T-cell (primary cell): ENCODE data around the gene CCDC179. TPM values are rescaled to one million over a fixed set of nuclear protein-coding genes. Genes with fewer than 3 reads are reported as not detected.
A peak's percentile ranks its signal among the peaks of the same experiment; 100 is the strongest.

Source experiments
- ATAC-seq, 4 experiments: fragments of 200-7000 bp in 3 of 4; fragments of 150-1000 bp in 1 of 4; cut with Tn5 transposase; replicated peaks in 1 of 4; 1 replicate in 3 of 4; 2 replicates in 1 of 4; pipeline ENCODE4 v1.10.0; 2021; ENCODE audit warnings: moderate library complexity in 3 of 4, mild to moderate bottlenecking in 2 of 4, moderate number of reproducible peaks in 1 of 4
- CTCF ChIA-PET, 2 donors: fragments of 300-600 bp; sonication (Branson Sonifier 250); formaldehyde crosslinking; loops; one replicate each; lab custom pipeline; 2022; ENCODE audit warnings: antibody characterized with exemption in 2 of 2; lab: Charles Lee
- POLR2A ChIA-PET, 2 donors: fragments of 300-600 bp; sonication (Branson Sonifier 250); formaldehyde crosslinking; loops; one replicate each; lab custom pipeline; 2022; ENCODE audit warnings: antibody characterized with exemption in 2 of 2; lab: Charles Lee
- DNase-seq, 35 experiments: peaks; one replicate each; pipeline versions ENCODE4 v3.0.0 to v3.0.0-alpha.2; 2013 to 2023
- H3K27ac ChIP-seq: one replicate; pipeline ENCODE4 v1.5.1; 2013; ENCODE audit warnings: low read length
- H3K27me3 ChIP-seq, 2 experiments: replicated peaks in 1 of 2; 1 replicate in 1 of 2; 2 replicates in 1 of 2; pipeline versions ENCODE4 v1.6.1 to v1.7.0; 2013; ENCODE audit warnings: low read length in 1 of 2, mixed read lengths in 1 of 2; ENCODE audit not compliant: control insufficient read depth in 2 of 2, insufficient read depth in 2 of 2; ENCODE audit errors: extremely low read depth in 1 of 2
- H3K36me3 ChIP-seq, 2 donors: 1 replicate in 1 of 2; 2 replicates in 1 of 2; pipeline versions ENCODE4 v1.6.1 to v1.7.0; 2013; ENCODE audit warnings: low read length in 1 of 2; ENCODE audit not compliant: control insufficient read depth in 2 of 2, insufficient read depth in 1 of 2; ENCODE audit errors: extremely low read depth in 1 of 2
- H3K4me1 ChIP-seq, 2 experiments: 1 replicate in 1 of 2; 2 replicates in 1 of 2; pipeline versions ENCODE4 v1.6.1 to v1.7.0; 2013; ENCODE audit warnings: low read length in 2 of 2, mixed read lengths in 1 of 2; ENCODE audit not compliant: insufficient read depth in 2 of 2, control insufficient read depth in 1 of 2; ENCODE audit errors: extremely low read depth in 1 of 2
- H3K4me3 ChIP-seq, 2 donors: 1 replicate in 1 of 2; 2 replicates in 1 of 2; pipeline versions ENCODE4 v1.5.1 to v1.7.0; 2013; ENCODE audit warnings: mild to moderate bottlenecking in 2 of 2, low read length in 1 of 2, moderate library complexity in 1 of 2; ENCODE audit not compliant: control insufficient read depth in 1 of 2; ENCODE audit errors: extremely low read depth in 1 of 2
- H3K9me3 ChIP-seq: 2 replicates; pipeline ENCODE4 v1.7.0; 2013
- H3K27ac Mint-ChIP-seq, 2 donors: one replicate each; pipeline ENCODE4 v1.8.0; 2020 to 2021; ENCODE audit warnings: mild to moderate bottlenecking in 2 of 2, mixed read lengths in 2 of 2
- H3K27me3 Mint-ChIP-seq, 2 donors: one replicate each; pipeline ENCODE4 v1.8.0; 2021 to 2022; ENCODE audit warnings: mixed read lengths in 2 of 2
- H3K36me3 Mint-ChIP-seq: one replicate; pipeline ENCODE4 v1.8.0; 2021; ENCODE audit warnings: mixed read lengths
- H3K4me1 Mint-ChIP-seq, 3 donors: one replicate each; pipeline ENCODE4 v1.8.0; 2020 to 2022; ENCODE audit warnings: mixed read lengths in 3 of 3, mild to moderate bottlenecking in 1 of 3
- H3K4me3 Mint-ChIP-seq, 3 donors: one replicate each; pipeline ENCODE4 v1.8.0; 2020 to 2022; ENCODE audit warnings: mild to moderate bottlenecking in 3 of 3, mixed read lengths in 3 of 3, moderate library complexity in 3 of 3
- H3K9me3 Mint-ChIP-seq, 3 donors: one replicate each; pipeline ENCODE4 v1.8.0; 2020 to 2022; ENCODE audit warnings: mixed read lengths in 3 of 3
- WGBS: methylation state at CpG from one replicate; pipeline ENCODE4 v1.1.5; 2013; ENCODE audit warnings: missing lambda C conversion rate; ENCODE audit not compliant: insufficient coverage; 5-methylcytosine and 5-hydroxymethylcytosine counted together
- total RNA-seq, 35 experiments: library from RNA in 6 of 35; stranded (reverse) in 6 of 35; fragments of 120-200 nt in 1 of 35; gene quantifications; one replicate each; pipeline versions ENCODE4 v1.2.1 to v1.2.4 and lab custom pipeline; 2013 to 2026

The CCDC179 gene
- total RNA-seq, 5 donors from 2014 or later (not counting 1 experiment from before 2014, with no cell fraction given) = not detected

DNA sequence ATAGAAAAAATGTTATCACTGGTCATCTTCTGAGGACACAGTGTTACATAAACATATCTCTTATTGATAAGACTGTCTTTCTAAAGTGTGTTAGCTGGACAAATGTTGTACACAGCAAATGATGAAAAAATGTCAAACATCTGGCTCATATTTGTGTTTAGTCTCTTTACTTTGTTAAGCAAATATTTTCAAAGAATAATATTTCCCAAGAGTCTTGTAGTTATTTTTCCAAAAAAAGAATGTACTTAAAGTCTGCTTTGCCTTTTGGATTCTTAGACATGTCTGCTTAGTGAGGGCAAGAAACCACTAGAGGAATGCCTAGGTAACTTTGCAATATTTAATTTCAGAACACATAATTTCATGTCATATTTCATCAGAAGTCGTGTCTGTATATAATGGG, 23.9 kb upstream of the CCDC179 start:
- Histone ChIP-seq H3K9me3 (no peaks in the 10 kb centered on the region), H3K36me3 (no peaks in the 10 kb centered on the region), H3K27me3 (no peaks in the 10 kb centered on the region), H3K4me3 (no peak overlapping the region), H3K4me1 (no peaks in the 10 kb centered on the region), H3K27ac (no peak overlapping the region)
- POLR2A ChIA-PET = no interaction called here
- DNase-seq (no peak), ATAC-seq (no peak)
- Mint-ChIP-seq H3K27ac (no peak overlapping the region), H3K9me3 (no peaks in the 10 kb centered on the region), H3K4me1 (no peaks in the 10 kb centered on the region), H3K36me3 (peaks cover 7% of the 10 kb centered on the region), H3K4me3 (no peak overlapping the region), H3K27me3 (no peaks in the 10 kb centered on the region)
- CTCF ChIA-PET = interaction anchor here in 1 of 2 donors (0.9 to 2.4 kb wide), 2 partner anchors 8 to 11 kb away, joined by 3 to 14 read pairs; no protein-coding TSS in a partner anchor
- WGBS = no CpG with 5 or more reads among the region's 1 CpG

DNA sequence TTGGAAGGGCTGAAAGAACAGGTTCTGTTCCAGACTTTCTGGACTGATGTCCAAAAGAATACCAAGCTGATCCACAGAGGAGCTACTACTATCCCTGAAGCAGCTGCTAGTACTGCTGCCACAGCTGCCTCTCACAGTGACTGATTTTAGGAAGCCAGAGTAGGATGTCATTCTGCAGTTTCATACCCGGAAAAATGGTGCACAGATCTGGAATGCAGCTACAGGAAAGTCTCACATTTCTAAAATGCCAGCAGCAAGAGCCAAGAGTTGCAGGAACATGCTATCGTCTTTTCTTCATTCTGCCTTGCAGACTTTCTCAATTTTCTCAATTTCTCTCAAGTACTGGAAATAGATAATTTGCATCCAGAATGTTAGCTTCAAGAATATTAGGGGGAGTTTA, 19.4 kb upstream of the CCDC179 start:
- H3K4me1 ChIP-seq = no peaks in the 10 kb centered on the region
- H3K27me3 ChIP-seq = no peaks in the 10 kb centered on the region
- H3K4me1 Mint-ChIP-seq = no peaks in the 10 kb centered on the region
- no peak overlapping the region for H3K4me3 Mint-ChIP-seq
- no peak overlapping the region for H3K27ac Mint-ChIP-seq
- ChIA-PET CTCF (no interaction called here), POLR2A (no interaction called here)
- 80% methylated on average over 1 of the region's 2 CpGs for WGBS
- ATAC-seq (no peak), DNase-seq (no peak)
- H3K9me3 Mint-ChIP-seq = no peaks in the 10 kb centered on the region
- no peaks in the 10 kb centered on the region for H3K27me3 Mint-ChIP-seq
- peaks cover under 1% of the 10 kb centered on the region for H3K36me3 Mint-ChIP-seq
- H3K4me3 ChIP-seq = no peak overlapping the region
- H3K36me3 ChIP-seq = no peaks in the 10 kb centered on the region
- no peaks in the 10 kb centered on the region for H3K9me3 ChIP-seq
- no peak overlapping the region for H3K27ac ChIP-seq

DNA sequence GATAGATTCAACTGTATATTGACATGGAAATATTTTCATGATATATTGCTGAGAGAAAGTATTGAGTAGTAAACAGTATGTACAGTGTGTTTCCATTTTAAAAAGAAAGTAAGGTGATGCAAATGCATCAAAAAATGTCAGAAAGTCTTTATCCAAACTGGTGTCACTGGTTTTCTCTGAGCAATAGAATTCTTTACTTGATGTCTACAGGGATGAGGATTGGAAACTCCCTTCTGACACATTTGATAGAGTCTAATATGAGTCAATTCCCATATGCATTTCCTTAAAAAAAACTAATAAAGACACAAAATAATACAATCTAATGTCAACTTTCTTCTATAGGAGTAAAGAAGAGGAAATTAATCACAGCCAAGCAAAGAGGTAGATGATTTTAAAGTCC, 18.3 kb upstream of the CCDC179 start:
- ATAC-seq = no peak
- POLR2A ChIA-PET = no interaction called here

DNA sequence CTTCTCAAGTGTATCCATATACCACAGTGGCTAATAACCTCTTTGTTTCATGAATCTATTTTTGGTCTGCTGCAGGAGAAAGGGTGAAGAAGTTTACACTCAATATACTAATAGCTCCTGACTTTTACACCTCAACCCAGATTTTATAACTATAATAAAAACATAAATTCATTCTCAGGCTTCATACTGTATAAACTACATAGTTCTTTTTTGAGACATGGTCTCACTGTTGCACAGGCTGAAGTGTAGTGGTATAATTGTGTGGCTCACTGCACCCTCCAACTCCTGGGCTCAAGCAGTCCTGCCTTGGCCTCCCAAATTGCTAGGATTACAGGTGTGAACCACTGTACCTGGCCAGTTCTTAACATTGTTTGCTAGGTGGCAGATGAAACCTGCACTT, 17.8 kb upstream of the CCDC179 start:
- Mint-ChIP-seq H3K4me1 (no peaks in the 10 kb centered on the region), H3K4me3 (no peak overlapping the region), H3K27me3 (no peaks in the 10 kb centered on the region), H3K9me3 (no peaks in the 10 kb centered on the region), H3K27ac (no peak overlapping the region), H3K36me3 (no peaks in the 10 kb centered on the region)
- Histone ChIP-seq H3K9me3 (no peaks in the 10 kb centered on the region), H3K36me3 (no peaks in the 10 kb centered on the region), H3K27ac (no peak overlapping the region), H3K27me3 (no peaks in the 10 kb centered on the region), H3K4me3 (no peak overlapping the region), H3K4me1 (no peaks in the 10 kb centered on the region)
- ChIA-PET POLR2A (interaction anchor here in 1 of 2 donors (0.5 kb wide), 1 partner anchor 48 kb away, joined by 3 read pairs; no protein-coding TSS in a partner anchor), CTCF (interaction anchor here in 1 of 2 donors (1.0 kb wide), 1 partner anchor 11 kb away, joined by 3 read pairs; no protein-coding TSS in a partner anchor)
- ATAC-seq (no peak), DNase-seq (no peak)

More for the DNA sequence above, 18.3 kb upstream of the CCDC179 start:
- no peaks in the 10 kb centered on the region for H3K9me3 ChIP-seq
- no peak overlapping the region for H3K4me3 ChIP-seq
- H3K27me3 Mint-ChIP-seq = no peaks in the 10 kb centered on the region
- no peaks in the 10 kb centered on the region for H3K4me1 Mint-ChIP-seq
- H3K27ac ChIP-seq = no peak overlapping the region
- no peaks in the 10 kb centered on the region for H3K36me3 Mint-ChIP-seq
- no peaks in the 10 kb centered on the region for H3K36me3 ChIP-seq
- H3K4me1 ChIP-seq = no peaks in the 10 kb centered on the region
- CTCF ChIA-PET = no interaction called here
- no peak for DNase-seq
- H3K9me3 Mint-ChIP-seq = no peaks in the 10 kb centered on the region
- no peaks in the 10 kb centered on the region for H3K27me3 ChIP-seq
- H3K27ac Mint-ChIP-seq = no peak overlapping the region
- H3K4me3 Mint-ChIP-seq = no peak overlapping the region

DNA sequence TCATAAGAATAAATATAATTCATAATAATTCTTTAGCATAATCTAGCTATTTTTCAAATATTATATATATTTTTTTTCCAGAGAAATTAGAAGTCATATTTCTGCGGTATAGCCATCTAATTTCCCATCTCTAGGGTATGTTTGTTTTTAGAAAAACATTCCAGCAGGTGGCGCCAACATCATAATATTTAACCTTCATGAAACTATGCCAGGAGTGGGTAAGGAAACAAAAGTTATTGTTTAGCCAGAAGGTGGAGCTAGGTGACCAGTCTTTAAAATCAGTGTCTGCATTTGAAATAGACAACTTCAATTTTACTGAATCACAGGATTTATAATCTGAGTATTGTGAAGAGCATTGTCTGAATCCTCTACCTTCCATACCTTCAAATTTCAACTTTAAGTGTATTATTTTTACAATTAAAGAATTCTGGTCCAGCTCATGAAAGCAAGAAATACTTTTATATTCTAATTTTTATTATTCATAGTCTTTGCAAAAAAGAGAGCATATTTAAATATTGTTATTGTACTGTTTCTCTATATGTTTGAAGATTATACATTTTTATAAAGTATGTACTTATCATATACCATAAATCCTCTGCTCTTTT, 15.7 kb upstream of the CCDC179 start:
- Histone ChIP-seq H3K9me3 (no peaks in the 10 kb centered on the region), H3K36me3 (no peaks in the 10 kb centered on the region), H3K27ac (no peak overlapping the region), H3K27me3 (no peaks in the 10 kb centered on the region), H3K4me1 (no peaks in the 10 kb centered on the region), H3K4me3 (no peak overlapping the region)
- Mint-ChIP-seq H3K27ac (no peak overlapping the region), H3K36me3 (no peaks in the 10 kb centered on the region), H3K4me3 (no peak overlapping the region), H3K27me3 (no peaks in the 10 kb centered on the region), H3K4me1 (no peaks in the 10 kb centered on the region), H3K9me3 (no peaks in the 10 kb centered on the region)
- DNase-seq (peak in 33 of 35 experiments; percentile 5 to 80 (median 38)), ATAC-seq (peak; percentile 45 to 86 (median 70))
- WGBS = no CpG with 5 or more reads among the region's 2 CpGs
- ChIA-PET POLR2A (no interaction called here), CTCF (interaction anchor here (0.6 to 2.4 kb wide), 14 partner anchors 8 to 52 kb away, joined by 3 to 14 read pairs (median 3); partner anchors contain the start of gene SVIP (in 2 of the 2))

DNA sequence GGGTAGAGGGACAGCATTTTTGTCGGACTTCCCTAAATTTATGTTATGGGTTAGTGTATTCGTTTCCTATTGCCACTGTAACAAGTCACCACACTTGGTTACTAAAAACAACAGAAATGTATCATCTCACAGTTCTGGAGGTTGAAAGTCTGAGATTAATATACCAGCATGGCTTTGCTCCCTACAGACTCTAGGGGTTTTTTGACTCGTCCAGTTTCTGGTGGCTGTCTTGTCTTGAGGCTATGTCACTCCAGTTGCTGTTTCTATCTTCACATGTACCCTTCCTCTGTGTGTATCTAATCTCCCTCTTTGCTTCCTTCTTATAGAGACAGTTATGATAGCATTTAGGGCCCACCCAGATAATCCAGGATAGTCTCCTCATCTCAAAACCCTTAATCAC, 9.1 kb upstream of the CCDC179 start:
- Histone ChIP-seq H3K4me1 (no peaks in the 10 kb centered on the region), H3K9me3 (no peaks in the 10 kb centered on the region), H3K4me3 (no peak overlapping the region), H3K36me3 (no peaks in the 10 kb centered on the region), H3K27ac (no peak overlapping the region), H3K27me3 (no peaks in the 10 kb centered on the region)
- DNase-seq (no peak), ATAC-seq (no peak)
- no peak overlapping the region for H3K27ac Mint-ChIP-seq
- peaks cover 8% of the 10 kb centered on the region for H3K36me3 Mint-ChIP-seq
- H3K9me3 Mint-ChIP-seq = no peaks in the 10 kb centered on the region
- no peaks in the 10 kb centered on the region for H3K27me3 Mint-ChIP-seq
- H3K4me1 Mint-ChIP-seq = no peaks in the 10 kb centered on the region
- no peak overlapping the region for H3K4me3 Mint-ChIP-seq
- POLR2A ChIA-PET = no interaction called here
- CTCF ChIA-PET = no interaction called here
- WGBS = no CpG with 5 or more reads among the region's 3 CpGs
